HG02610 (cell line): ENCODE results near the gene CARD11.
A peak's percentile ranks its signal among the peaks of the same experiment; 100 is the strongest.
"Not testable (repeated sequence)": the region's sequence is repeated elsewhere in the genome, so short reads cannot be mapped to it uniquely, and the experiment has no call there.

ENCODE experiments used
- ATAC-seq: cut with Tn5 transposase; IDR thresholded peaks from one replicate; pipeline ENCODE4 v1.9.1; 2021; ENCODE audit warnings: mild to moderate bottlenecking, moderate library complexity; ENCODE audit not compliant: unreplicated experiment

The CARD11 gene

GRCh38 chr7:3065724-3066143 is 22.1 kb upstream of the CARD11 start:
- ATAC-seq: no peak

GRCh38 chr7:3064067-3064466 is 20.4 kb upstream of the CARD11 start:
- ATAC-seq: no peak

- ATAC-seq: peak; percentile 93
Measured at GRCh38 chr7:3063016-3063753, 19.5 kb upstream of the CARD11 start.

- ATAC-seq: no peak
Measured at GRCh38 chr7:3057066-3057420, 13.4 kb upstream of the CARD11 start.

GRCh38 chr7:3056234-3057065 is 12.8 kb upstream of the CARD11 start:
- no peak for ATAC-seq

GRCh38 chr7:3055626-3056025 is 12.0 kb upstream of the CARD11 start:
- ATAC-seq: no peak

GRCh38 chr7:3042861-3043489 is 692 bp downstream of the CARD11 start:
- peak; percentile 70 for ATAC-seq

- no peak for ATAC-seq
Measured at GRCh38 chr7:3041986-3042675, 1.5 kb downstream of the CARD11 start.

GRCh38 chr7:3039787-3040186 is 3.9 kb downstream of the CARD11 start:
- no peak for ATAC-seq

- ATAC-seq: not testable (repeated sequence)
Measured at GRCh38 chr7:3038011-3038410, 5.7 kb downstream of the CARD11 start.

GRCh38 chr7:3037259-3037658 is 6.4 kb downstream of the CARD11 start:
- ATAC-seq: no peak

GRCh38 chr7:3034591-3035150 is 9.0 kb downstream of the CARD11 start:
- ATAC-seq: no peak

GRCh38 chr7:3033581-3033980 is 10.1 kb downstream of the CARD11 start:
- no peak for ATAC-seq

GRCh38 chr7:3033136-3033535 is 10.5 kb downstream of the CARD11 start:
- ATAC-seq: no peak

GRCh38 chr7:3032256-3032655 is 11.4 kb downstream of the CARD11 start:
- ATAC-seq: no peak

GRCh38 chr7:3029138-3029537 is 14.5 kb downstream of the CARD11 start:
- no peak for ATAC-seq

- ATAC-seq: no peak
Measured at GRCh38 chr7:3028758-3029093, 14.9 kb downstream of the CARD11 start.

GRCh38 chr7:3028071-3028757 is 15.5 kb downstream of the CARD11 start:
- ATAC-seq: no peak

GRCh38 chr7:3027005-3027845 is 16.4 kb downstream of the CARD11 start:
- ATAC-seq: no peak

- ATAC-seq: no peak
Measured at GRCh38 chr7:3025616-3026015, 18.1 kb downstream of the CARD11 start.
